Erythroblast (primary cell): Measurements from ENCODE around the gene MRPL53.

Experiments
- GATA1 ChIP-seq: IDR thresholded peaks from 2 replicates; pipeline ENCODE4 v1.6.1; 2011; ENCODE audit warnings: low read depth, mild to moderate bottlenecking, control low read depth, low read length, moderate library complexity
- POLR2A ChIP-seq: IDR thresholded peaks from 2 replicates; pipeline ENCODE4 v1.6.1; 2011; ENCODE audit warnings: mild to moderate bottlenecking, low read length

DNA sequence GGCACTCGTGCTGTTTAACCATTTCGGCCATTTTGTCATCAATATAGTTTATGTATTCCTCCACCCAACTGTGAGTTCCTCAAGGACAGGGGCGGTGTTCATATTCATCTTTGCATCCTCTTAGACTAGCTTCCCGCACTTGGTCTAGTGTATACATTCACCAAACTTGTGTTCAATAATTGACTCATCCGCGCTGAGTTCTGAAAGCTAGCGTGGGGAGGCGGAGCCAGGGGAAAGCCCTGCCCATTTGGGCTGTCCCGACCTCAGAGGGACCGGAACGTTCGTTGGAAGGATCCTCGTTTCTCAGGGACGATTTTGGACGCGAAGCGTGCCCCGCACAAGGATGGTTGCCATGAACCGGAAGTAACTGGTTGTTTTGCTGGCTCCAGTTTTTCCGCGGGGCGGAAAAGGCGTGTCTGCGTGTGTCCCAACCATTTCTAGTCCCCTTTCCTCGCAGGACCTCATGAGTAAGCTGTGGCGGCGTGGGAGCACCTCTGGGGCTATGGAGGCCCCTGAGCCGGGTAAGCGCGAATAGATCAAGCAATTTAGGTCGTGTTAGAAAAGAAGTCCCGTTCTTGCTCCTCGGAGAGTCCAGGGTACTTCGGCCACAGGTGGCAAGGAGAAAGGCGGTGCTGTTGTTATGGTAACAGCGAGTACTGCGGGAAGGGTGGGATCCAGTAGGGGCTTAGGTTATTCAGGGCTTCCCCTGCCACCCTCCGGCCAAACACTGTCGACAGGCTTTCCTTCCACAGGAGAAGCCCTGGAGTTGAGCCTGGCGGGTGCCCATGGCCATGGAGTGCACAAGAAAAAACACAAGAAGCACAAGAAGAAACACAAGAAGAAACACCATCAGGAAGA lies 17.6 kb downstream of the MRPL53 start, which contains the start of gene INO80B:
- TF ChIP-seq POLR2A (peak; percentile 70), GATA1 (no peak)
